OCI-LY7 (cell line): Measurements from ENCODE around the gene IER5. TPM values are rescaled to one million over a fixed set of nuclear protein-coding genes. Genes with fewer than 3 reads are reported as not detected.

ENCODE experiments used
- BruUV-seq: library from RNA; stranded (reverse); fragments of 400-500 nt; replicated peaks from 2 replicates; lab custom pipeline; 2021; lab: Mats Ljungman, UMichigan
- CTCF ChIA-PET: fragments of 300-600 bp; sonication (Branson Sonifier 250); formaldehyde crosslinking; loops from one replicate; lab custom pipeline; 2022; ENCODE audit warnings: antibody characterized with exemption; ENCODE audit not compliant: unreplicated experiment; lab: Charles Lee
- POLR2A ChIA-PET: fragments of 300-600 bp; sonication (Branson Sonifier 250); formaldehyde crosslinking; loops from one replicate; lab custom pipeline; 2022; ENCODE audit warnings: antibody characterized with exemption; lab: Charles Lee
- DNase-seq: peaks from one replicate; pipeline ENCODE4 v3.0.0-alpha.2; 2015; ENCODE audit warnings: low spot score
- H2AFZ ChIP-seq: fragments of 200-600 bp; sonication (generic), shearing (Covaris generic); 2 replicates; pipeline ENCODE4 v1.6.1; 2014; ENCODE audit warnings: mild to moderate bottlenecking, antibody characterized with exemption, low read length, moderate library complexity
- H3K27ac ChIP-seq: fragments of 200-600 bp; sonication (generic); 2 replicates; pipeline ENCODE4 v1.5.1; 2014; ENCODE audit warnings: mixed run types, low read depth, mild to moderate bottlenecking, moderate library complexity, low read length, inconsistent platforms; ENCODE audit not compliant: poor library complexity, severe bottlenecking
- H3K36me3 ChIP-seq: fragments of 200-600 bp; sonication (generic); 2 replicates; pipeline ENCODE4 v1.6.1; 2014; ENCODE audit warnings: mild to moderate bottlenecking, antibody characterized with exemption, low read length, moderate library complexity, mixed read lengths; ENCODE audit not compliant: insufficient read depth
- H3K4me1 ChIP-seq: fragments of 200-600 bp; sonication (generic); 2 replicates; pipeline ENCODE4 v1.5.1; 2014; ENCODE audit warnings: mild to moderate bottlenecking, low read length; ENCODE audit not compliant: insufficient read depth, poor library complexity, severe bottlenecking
- H3K4me2 ChIP-seq: fragments of 200-600 bp; sonication (generic); 2 replicates; pipeline ENCODE4 v1.6.1; 2014; ENCODE audit warnings: mild to moderate bottlenecking, low read length
- H3K4me3 ChIP-seq: fragments of 200-600 bp; sonication (generic); 2 replicates; pipeline ENCODE4 v1.5.1; 2014; ENCODE audit warnings: mild to moderate bottlenecking, low read depth, low read length; ENCODE audit not compliant: poor library complexity, severe bottlenecking
- H3K79me2 ChIP-seq: fragments of 200-600 bp; sonication (generic); 2 replicates; pipeline ENCODE4 v1.6.1; 2016; ENCODE audit warnings: low read depth, mild to moderate bottlenecking, low read length, moderate library complexity, mixed read lengths; ENCODE audit not compliant: insufficient read depth
- H3K9me2 ChIP-seq: fragments of 200-600 bp; sonication (generic); 2 replicates; pipeline ENCODE4 v1.6.1; 2016; ENCODE audit warnings: mild to moderate bottlenecking, low read length, mixed read lengths; ENCODE audit not compliant: insufficient read depth
- H3K9me3 ChIP-seq: fragments of 200-600 bp; sonication (generic); 2 replicates; pipeline ENCODE4 v1.6.1; 2014; ENCODE audit warnings: mild to moderate bottlenecking, mixed run types, low read length, mixed read lengths
- H4K20me1 ChIP-seq: fragments of 200-600 bp; sonication (generic); 2 replicates; pipeline ENCODE4 v1.6.1; 2014; ENCODE audit warnings: mild to moderate bottlenecking, antibody characterized with exemption, low read length, moderate library complexity, mixed read lengths; ENCODE audit not compliant: insufficient read depth
- EZH2phosphoT487 ChIP-seq: fragments of 200-600 bp; sonication (generic); IDR thresholded peaks from 2 replicates; pipeline ENCODE4 v1.6.1; 2018; ENCODE audit warnings: low read depth, borderline replicate concordance, mild to moderate bottlenecking, mixed run types, antibody characterized with exemption, low read length, moderate library complexity, mixed read lengths
- intact Hi-C: fragments of 100-400 bp; cut with micrococcal nuclease; formaldehyde crosslinking; loops from one replicate; pipeline ENCODE4 v1.10.0; 2022; ENCODE audit not compliant: unreplicated experiment
- total RNA-seq, 2 experiments: library from RNA; depleted of rRNA in 1 of 2; stranded (reverse); fragments of >200 nt in 1 of 2; shearing (Covaris generic) in 1 of 2; gene quantifications; 2 replicates each; pipeline ENCODE4 v1.2.3, GENCODE V29; 2014 to 2022
- TF ChIP-seq, protein P1 (sequence below): fragments of 200-600 bp; sonication (generic); conservative IDR thresholded peaks from 2 replicates; pipeline ENCODE4 v1.5.1; 2014; ENCODE audit warnings: mild to moderate bottlenecking, antibody characterized with exemption, low read length, moderate library complexity, mixed read lengths

The IER5 gene
- total RNA-seq, 2 experiments from 2014 or later: 7.2 to 14.3 TPM

DNA sequence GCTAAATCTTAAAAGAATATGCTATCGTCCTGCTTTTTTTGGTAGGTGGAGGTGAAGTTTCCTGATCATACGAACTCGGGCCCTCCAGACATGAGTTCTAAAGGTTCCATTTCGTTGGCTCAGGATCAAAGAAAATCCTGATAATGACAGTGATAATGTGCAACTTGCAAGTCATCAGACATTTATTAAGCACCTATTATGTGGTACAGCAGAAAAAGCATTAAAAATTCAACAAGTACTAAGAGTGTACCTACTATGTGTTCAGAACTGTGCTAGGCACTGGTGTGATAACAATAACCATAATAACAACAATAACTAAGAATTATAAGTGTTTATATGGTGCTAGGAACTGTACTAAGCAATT, 3.9 kb upstream of the IER5 start:
- H3K4me1 ChIP-seq: peaks cover 13% of the 10 kb centered on the region
- intact Hi-C loops: loop anchor here (1.0 to 5.0 kb wide), 3 partner anchors 58 to 202 kb away; no protein-coding TSS in a partner anchor
- no peaks in the 10 kb centered on the region for H4K20me1 ChIP-seq
- ChIA-PET CTCF (interaction anchor here (0.8 to 1.2 kb wide), 3 partner anchors 51 to 68 kb away, joined by 3 to 9 read pairs (median 3); no protein-coding TSS in a partner anchor), POLR2A (interaction anchor here (0.9 kb wide), 1 partner anchor 21 kb away, joined by 3 read pairs; no protein-coding TSS in a partner anchor)
- no peaks in the 10 kb centered on the region for H3K36me3 ChIP-seq
- BruUV-seq: no TSS peak
- no peak for DNase-seq
- no peak overlapping the region for H3K27ac ChIP-seq
- TF ChIP-seq EZH2phosphoT487: no peak
- TF ChIP-seq, protein P1, sequence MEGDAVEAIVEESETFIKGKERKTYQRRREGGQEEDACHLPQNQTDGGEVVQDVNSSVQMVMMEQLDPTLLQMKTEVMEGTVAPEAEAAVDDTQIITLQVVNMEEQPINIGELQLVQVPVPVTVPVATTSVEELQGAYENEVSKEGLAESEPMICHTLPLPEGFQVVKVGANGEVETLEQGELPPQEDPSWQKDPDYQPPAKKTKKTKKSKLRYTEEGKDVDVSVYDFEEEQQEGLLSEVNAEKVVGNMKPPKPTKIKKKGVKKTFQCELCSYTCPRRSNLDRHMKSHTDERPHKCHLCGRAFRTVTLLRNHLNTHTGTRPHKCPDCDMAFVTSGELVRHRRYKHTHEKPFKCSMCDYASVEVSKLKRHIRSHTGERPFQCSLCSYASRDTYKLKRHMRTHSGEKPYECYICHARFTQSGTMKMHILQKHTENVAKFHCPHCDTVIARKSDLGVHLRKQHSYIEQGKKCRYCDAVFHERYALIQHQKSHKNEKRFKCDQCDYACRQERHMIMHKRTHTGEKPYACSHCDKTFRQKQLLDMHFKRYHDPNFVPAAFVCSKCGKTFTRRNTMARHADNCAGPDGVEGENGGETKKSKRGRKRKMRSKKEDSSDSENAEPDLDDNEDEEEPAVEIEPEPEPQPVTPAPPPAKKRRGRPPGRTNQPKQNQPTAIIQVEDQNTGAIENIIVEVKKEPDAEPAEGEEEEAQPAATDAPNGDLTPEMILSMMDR: no peak
- H3K9me3 ChIP-seq: no peaks in the 10 kb centered on the region
- H3K9me2 ChIP-seq: no peaks in the 10 kb centered on the region
- no peak overlapping the region for H3K4me3 ChIP-seq
- H3K4me2 ChIP-seq: no peak overlapping the region
- no peak overlapping the region for H2AFZ ChIP-seq
- H3K79me2 ChIP-seq: no peaks in the 10 kb centered on the region

DNA sequence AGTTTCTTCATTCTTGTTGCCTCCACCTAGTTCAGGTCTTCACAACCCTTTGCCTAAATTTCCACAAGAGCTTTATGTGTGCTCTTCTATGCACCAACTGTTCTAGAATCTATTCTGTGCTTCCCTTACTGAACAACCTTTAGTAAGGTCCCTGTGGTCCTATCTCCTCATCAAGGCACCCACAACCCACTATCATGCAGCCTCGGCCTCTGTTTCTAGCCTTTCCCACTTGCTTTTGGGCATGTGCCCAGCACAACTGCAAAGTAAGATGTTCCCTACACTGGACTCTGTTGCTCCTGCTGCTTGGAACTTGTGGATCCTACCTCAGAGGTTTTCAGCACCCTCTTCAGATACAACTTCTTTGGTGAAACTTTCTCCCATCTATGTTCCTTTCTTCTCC, 2.4 kb upstream of the IER5 start:
- Histone ChIP-seq H3K4me2 (no peak overlapping the region), H3K4me1 (peaks cover 21% of the 10 kb centered on the region), H3K9me3 (no peaks in the 10 kb centered on the region), H3K9me2 (no peaks in the 10 kb centered on the region), H3K79me2 (peaks cover 14% of the 10 kb centered on the region; the same call in 1 of the 2 replicates), H3K27ac (no peak overlapping the region), H3K4me3 (no peak overlapping the region), H2AFZ (no peak overlapping the region), H4K20me1 (peaks cover 8% of the 10 kb centered on the region), H3K36me3 (no peaks in the 10 kb centered on the region)
- intact Hi-C loops: loop anchor here (5.0 kb wide), 1 partner anchor 49 kb away; no protein-coding TSS in a partner anchor
- TF ChIP-seq EZH2phosphoT487: no peak
- TF ChIP-seq, protein P1: no peak
- ChIA-PET POLR2A (no interaction called here), CTCF (no interaction called here)
- DNase-seq: no peak
- BruUV-seq: no TSS peak

DNA sequence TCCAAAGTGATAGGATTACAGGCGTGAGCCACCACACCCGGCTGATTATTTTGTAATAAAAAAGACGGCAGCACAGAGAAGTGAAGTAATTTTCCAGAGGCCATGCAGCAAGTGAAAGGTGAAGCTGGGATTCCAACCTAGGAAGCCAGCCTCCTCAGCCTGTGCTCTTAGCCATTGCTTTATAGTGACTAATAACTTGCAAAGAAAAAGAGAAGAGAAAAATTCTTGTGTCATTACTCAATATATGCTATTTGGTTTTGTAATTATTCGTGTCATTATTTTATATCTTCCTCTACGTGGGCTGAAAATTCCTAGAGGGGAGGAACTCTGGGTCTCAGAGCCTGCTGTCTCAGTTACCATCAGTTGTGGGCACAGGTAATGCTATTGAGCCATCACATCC, 1.6 kb upstream of the IER5 start:
- DNase-seq: no peak
- Histone ChIP-seq H2AFZ (no peak overlapping the region), H3K27ac (no peak overlapping the region), H3K4me2 (0 out of 2 replicates have a peak overlapping the region, but pooled peaks have one; percentile 78), H3K4me3 (no peak overlapping the region), H3K79me2 (peaks cover 22% of the 10 kb centered on the region; the same call in 1 of the 2 replicates), H4K20me1 (peaks cover 16% of the 10 kb centered on the region), H3K4me1 (peaks cover 27% of the 10 kb centered on the region), H3K36me3 (no peaks in the 10 kb centered on the region), H3K9me3 (no peaks in the 10 kb centered on the region), H3K9me2 (no peaks in the 10 kb centered on the region)
- CTCF ChIA-PET: no interaction called here
- BruUV-seq: no TSS peak
- POLR2A ChIA-PET: interaction anchor here (2.7 kb wide), 1 partner anchor 54 kb away, joined by 13 read pairs; the partner anchor contains the start of gene MR1
- no peak for TF ChIP-seq EZH2phosphoT487
- TF ChIP-seq, protein P1: no peak
- intact Hi-C loops: loop anchor here (5.0 kb wide), 1 partner anchor 50 kb away; no protein-coding TSS in a partner anchor
